Measurements from ENCODE around the gene SP8. TPM values are rescaled to one million over a fixed set of nuclear protein-coding genes. Genes with fewer than 3 reads are reported as not detected.
A peak's percentile ranks its signal among the peaks of the same experiment; 100 is the strongest.

SP8 gene
- total and polyA plus RNA-seq, 9 of the 15 experiments (the other 6 are each of a cell fraction or from before 2014, with no cell fraction given): 0.04 to 1.2 (median 0.19) TPM

DNA sequence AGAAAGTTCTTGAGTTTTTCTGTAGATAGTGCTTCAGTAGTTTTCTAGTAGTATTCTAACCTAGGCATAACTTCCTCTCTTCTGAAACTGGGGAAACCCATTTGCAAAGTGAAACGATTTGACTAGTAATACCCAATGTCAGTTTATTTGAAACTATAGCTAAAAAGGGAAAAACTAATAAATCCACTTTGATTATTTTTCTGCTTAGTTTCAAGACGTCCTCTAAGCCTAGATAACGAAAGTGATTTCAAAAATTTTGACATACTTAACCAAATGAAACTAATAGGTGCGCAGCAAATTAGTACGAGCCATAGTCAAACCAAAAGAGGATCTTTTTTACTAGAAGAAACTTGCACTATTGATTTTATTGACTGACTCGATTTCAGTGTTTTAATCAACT is 9.8 kb upstream of the SP8 start:
- Histone ChIP-seq H4K20me1 (replicated peaks; ENCODE audit: control insufficient read depth, insufficient read depth, low read length) (peaks cover 4% of the 10 kb centered on the region; the same call in 1 of the 2 replicates), H3K36me3 (ENCODE audit: control insufficient read depth, insufficient read depth, low read length) (no peaks in the 10 kb centered on the region), H3K9ac (ENCODE audit: insufficient read depth in 1 of 2, low read depth in 2 of 2, low read length in 2 of 2) (no peak overlapping the region), H3K27me3 (ENCODE audit: control insufficient read depth in 2 of 2, insufficient read depth in 2 of 2, low read length in 2 of 2) (peaks cover 16 to 29% of the 10 kb centered on the region in 2 experiments), H3K4me2 (ENCODE audit: insufficient read depth, low read length) (no peak overlapping the region), H3K27ac (ENCODE audit: extremely low read depth, low read depth, low read length) (no peak overlapping the region), H2AFZ (ENCODE audit: low read depth, low read length) (no peak overlapping the region), H3K9me1 (ENCODE audit: control insufficient read depth, insufficient read depth, low read length) (no peaks in the 10 kb centered on the region), H3K4me3 (no peak overlapping the region), H3K79me2 (ENCODE audit: control insufficient read depth, insufficient read depth, low read length) (no peaks in the 10 kb centered on the region), H3K9me3 (replicated peaks; ENCODE audit: control insufficient read depth, insufficient read depth, low read depth, low read length) (no peaks in the 10 kb centered on the region), H3K4me1 (replicated peaks in 1 of 2; ENCODE audit: control insufficient read depth in 2 of 2, insufficient read depth in 2 of 2, low read length in 2 of 2) (peaks cover 8 to 14% of the 10 kb centered on the region in 2 experiments; a peak in 3 of 5 replicates)
- POLR2A ChIA-PET: no interaction called here
- intact Hi-C loops (cut with micrococcal nuclease): no loop called here
- FAIRE-seq (peak; percentile 15), DNase-seq (ENCODE audit: extremely low read depth in 1 of 4, low spot score in 3 of 4) (no peak), ATAC-seq (no peak)
- 23% methylated on average over 6 of the region's 6 CpGs for WGBS (ENCODE audit: insufficient coverage, low coverage, missing lambda C conversion rate)
- in situ Hi-C loops (cut with MboI): no loop called here
- TF ChIP-seq MED1 (CRISPR knock-in tag; IDR thresholded peaks at IDR 0.05; ENCODE audit: borderline replicate concordance): no peak
- TF ChIP-seq ZNF232 (CRISPR knock-in tag; IDR thresholded peaks at IDR 0.05): no peak
- TF ChIP-seq ZNF75A (CRISPR knock-in tag; IDR thresholded peaks at IDR 0.05): no peak
- TF ChIP-seq, protein P1, sequence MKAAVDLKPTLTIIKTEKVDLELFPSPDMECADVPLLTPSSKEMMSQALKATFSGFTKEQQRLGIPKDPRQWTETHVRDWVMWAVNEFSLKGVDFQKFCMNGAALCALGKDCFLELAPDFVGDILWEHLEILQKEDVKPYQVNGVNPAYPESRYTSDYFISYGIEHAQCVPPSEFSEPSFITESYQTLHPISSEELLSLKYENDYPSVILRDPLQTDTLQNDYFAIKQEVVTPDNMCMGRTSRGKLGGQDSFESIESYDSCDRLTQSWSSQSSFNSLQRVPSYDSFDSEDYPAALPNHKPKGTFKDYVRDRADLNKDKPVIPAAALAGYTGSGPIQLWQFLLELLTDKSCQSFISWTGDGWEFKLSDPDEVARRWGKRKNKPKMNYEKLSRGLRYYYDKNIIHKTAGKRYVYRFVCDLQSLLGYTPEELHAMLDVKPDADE (conservative IDR thresholded peaks at IDR 0.05; ENCODE audit: control insufficient read depth, low read depth, low read length): no peak
- TF ChIP-seq XRCC3 (IDR thresholded peaks at IDR 0.05): no peak
- TF ChIP-seq ZFPM2 (CRISPR knock-in tag; IDR thresholded peaks at IDR 0.05): no peak
- no peak for TF ChIP-seq PHF21A (IDR thresholded peaks at IDR 0.05; ENCODE audit: borderline replicate concordance, low read depth)
- TF ChIP-seq CBFA2T2 (conservative IDR thresholded peaks at IDR 0.05): no peak
- TF ChIP-seq GTF2E2 (tag; IDR thresholded peaks at IDR 0.05): no peak
- peak; percentile 85 for TF ChIP-seq CBX8 (IDR thresholded peaks at IDR 0.05; ENCODE audit: borderline replicate concordance, extremely low read depth, low read depth, low read length, poor library complexity, severe bottlenecking)
- peak; percentile 84 for TF ChIP-seq CBX2 (IDR thresholded peaks at IDR 0.05; ENCODE audit: insufficient read depth, low read length, poor library complexity, severe bottlenecking)
- no peak for TF ChIP-seq SAFB2 (IDR thresholded peaks at IDR 0.05; ENCODE audit: borderline replicate concordance, low read depth, low read length, severe bottlenecking)
- no peak for TF ChIP-seq ZKSCAN3 (CRISPR knock-in tag; IDR thresholded peaks at IDR 0.05)
- TF ChIP-seq BMI1 (IDR thresholded peaks at IDR 0.05; ENCODE audit: low read length): peak; percentile 58; the same call in 1 of the 2 replicates
- no peak for TF ChIP-seq TSC22D4 (tag; IDR thresholded peaks at IDR 0.05)
- no peak for TF ChIP-seq ZNF644 (tag; IDR thresholded peaks at IDR 0.05; ENCODE audit: low read depth)
- no peak for TF ChIP-seq ZNF175 (CRISPR knock-in tag; IDR thresholded peaks at IDR 0.05; ENCODE audit: low read depth)
- no peak for TF ChIP-seq WHSC1 (IDR thresholded peaks at IDR 0.05; ENCODE audit: low read length)
- CTCF ChIA-PET (ENCODE audit: low intra/inter-chr PET ratio): no interaction called here
- no TSS peak for BruUV-seq (replicated peaks)
